Gastroesophageal sphincter (tissue), 3 donors: ENCODE results near the gene APELA.

Experiments
- CTCF ChIP-seq, 4 experiments: fragments of 200-600 bp in 2 of 4; fragments of 450-650 bp in 2 of 4; sonication (generic) in 1 of 4; IDR thresholded peaks; one replicate each; pipeline ENCODE4 v1.5.1; 2017 to 2019; ENCODE audit warnings: antibody characterized with exemption in 4 of 4, mild to moderate bottlenecking in 2 of 4, moderate library complexity in 2 of 4
- POLR2A ChIP-seq, 2 donors: fragments of 450-650 bp; IDR thresholded peaks; one replicate each; pipeline ENCODE4 v1.6.1; 2017; ENCODE audit warnings: antibody characterized with exemption in 2 of 2, mild to moderate bottlenecking in 2 of 2, moderate library complexity in 1 of 2
- POLR2AphosphoS5 ChIP-seq: sonication (generic); formaldehyde crosslinking; IDR thresholded peaks from one replicate; pipeline ENCODE4 v1.6.1; 2017; ENCODE audit warnings: antibody characterized with exemption

GRCh38 chr4:164828955-164829354 lies 48.0 kb upstream of the APELA start:
- TF ChIP-seq POLR2A (IDR thresholded peaks at IDR 0.05) (no peak), POLR2AphosphoS5 (no peak), CTCF (IDR thresholded peaks at IDR 0.05) (no peak)
